Measurements from ENCODE around the gene SIX1. TPM values are rescaled to one million over a fixed set of nuclear protein-coding genes. Genes with fewer than 3 reads are reported as not detected.

The SIX1 gene
- total RNA-seq, 1 experiment from 2014 or later, result 0.59 TPM

GRCh38 chr14:60643463-60644314, 5.6 kb downstream of the SIX1 start:
- peak; percentile 13; the same call in 1 of the 2 replicates for ATAC-seq
- Mint-ChIP-seq H3K36me3 (no peaks in the 10 kb centered on the region), H3K27me3 (ENCODE audit: low read depth) (peaks cover 100% of the 10 kb centered on the region), H3K9me3 (no peaks in the 10 kb centered on the region), H3K4me3 (peak overlapping the region; percentile 59), H3K4me1 (peaks cover 87% of the 10 kb centered on the region), H3K27ac (no peak overlapping the region)
- DNase-seq (ENCODE audit: low spot score), result no peak
- ChIA-PET CTCF (interaction anchor here (1.2 to 3.9 kb wide), 4 partner anchors 10 to 19 kb away, joined by 3 to 20 read pairs (median 4); no protein-coding TSS in a partner anchor), POLR2A (interaction anchor here (0.6 to 0.7 kb wide), 2 partner anchors 216 to 365 kb away, joined by 3 to 4 read pairs; no protein-coding TSS in a partner anchor)
- TF ChIP-seq IRF2 (CRISPR knock-in tag; IDR thresholded peaks at IDR 0.05; ENCODE audit: borderline replicate concordance, low read depth), result no peak
- no peak for TF ChIP-seq CREM (CRISPR knock-in tag; IDR thresholded peaks at IDR 0.05)
- TF ChIP-seq SP1 (CRISPR knock-in tag; conservative IDR thresholded peaks at IDR 0.05), result peak; percentile 36; the same call in 1 of the 2 replicates
- TF ChIP-seq RELA (CRISPR knock-in tag; IDR thresholded peaks at IDR 0.05; ENCODE audit: borderline replicate concordance), result no peak

- POLR2A ChIA-PET, result interaction anchor here (0.7 kb wide), 1 partner anchor 217 kb away, joined by 3 read pairs; no protein-coding TSS in a partner anchor
- ATAC-seq (no peak), DNase-seq (ENCODE audit: low spot score) (no peak)
- H3K4me1 Mint-ChIP-seq, result peaks cover 89% of the 10 kb centered on the region
- no peak for TF ChIP-seq ZMAT4 (CRISPR knock-in tag; IDR thresholded peaks at IDR 0.05)
- TF ChIP-seq GRHL2 (CRISPR knock-in tag; IDR thresholded peaks at IDR 0.05; ENCODE audit: insufficient replicate concordance, severe bottlenecking), result no peak
- TF ChIP-seq TEAD4 (CRISPR knock-in tag; IDR thresholded peaks at IDR 0.05), result no peak
- no peak for TF ChIP-seq MYBL2 (CRISPR knock-in tag; IDR thresholded peaks at IDR 0.05)
- TF ChIP-seq NR2C2 (CRISPR knock-in tag; IDR thresholded peaks at IDR 0.05), result no peak
- TF ChIP-seq ZNF416 (CRISPR knock-in tag; IDR thresholded peaks at IDR 0.05), result no peak
- TF ChIP-seq ZNF232 (CRISPR knock-in tag; IDR thresholded peaks at IDR 0.05), result no peak
- TF ChIP-seq ZNF317 (CRISPR knock-in tag; IDR thresholded peaks at IDR 0.05; ENCODE audit: borderline replicate concordance, low read depth), result no peak
- TF ChIP-seq, protein P1, sequence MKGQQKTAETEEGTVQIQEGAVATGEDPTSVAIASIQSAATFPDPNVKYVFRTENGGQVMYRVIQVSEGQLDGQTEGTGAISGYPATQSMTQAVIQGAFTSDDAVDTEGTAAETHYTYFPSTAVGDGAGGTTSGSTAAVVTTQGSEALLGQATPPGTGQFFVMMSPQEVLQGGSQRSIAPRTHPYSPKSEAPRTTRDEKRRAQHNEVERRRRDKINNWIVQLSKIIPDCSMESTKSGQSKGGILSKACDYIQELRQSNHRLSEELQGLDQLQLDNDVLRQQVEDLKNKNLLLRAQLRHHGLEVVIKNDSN (CRISPR knock-in tag; IDR thresholded peaks at IDR 0.05), result no peak
- no peak for TF ChIP-seq ZNF532 (CRISPR knock-in tag; IDR thresholded peaks at IDR 0.05; ENCODE audit: borderline replicate concordance)
- no peak for TF ChIP-seq ATF1 (CRISPR knock-in tag; IDR thresholded peaks at IDR 0.05)
- H3K36me3 Mint-ChIP-seq, result no peaks in the 10 kb centered on the region
- peaks cover 100% of the 10 kb centered on the region for H3K27me3 Mint-ChIP-seq (ENCODE audit: low read depth)
- no peak overlapping the region for H3K27ac Mint-ChIP-seq
- no peaks in the 10 kb centered on the region for H3K9me3 Mint-ChIP-seq
- peak overlapping the region; percentile 59 for H3K4me3 Mint-ChIP-seq
- CTCF ChIA-PET, result interaction anchor here (0.8 to 3.9 kb wide), 5 partner anchors 10 to 638 kb away, joined by 3 to 20 read pairs (median 5); no protein-coding TSS in a partner anchor
Observed at GRCh38 chr14:60643141-60643462, 6.2 kb downstream of the SIX1 start.

All from WTC11 (cell line).